K562 (cell line): ENCODE measurements around the gene THYN1.

ENCODE experiments used
- CBX5 ChIP-seq: IDR thresholded peaks from 2 replicates; pipeline ENCODE4 v1.6.1; 2014; ENCODE audit warnings: low read depth, borderline replicate concordance
- FOXM1 ChIP-seq, 2 experiments: fragments of 450-650 bp in 1 of 2; sonication (generic) in 1 of 2; formaldehyde crosslinking in 1 of 2; IDR thresholded peaks; 2 replicates each; pipeline versions ENCODE4 v1.6.1 to v1.9.0; 2017 to 2022; ENCODE audit warnings: low read depth in 2 of 2, mild to moderate bottlenecking in 2 of 2, missing genetic modification reagents in 1 of 2, moderate library complexity in 1 of 2
- HINFP ChIP-seq: fragments of 450-650 bp; conservative IDR thresholded peaks from 2 replicates; pipeline ENCODE4 v1.6.1; 2016; ENCODE audit warnings: missing genetic modification characterization, low read depth, mild to moderate bottlenecking, control low read depth, missing compliant biosample characterization
- MAX ChIP-seq: sonication (generic); formaldehyde crosslinking; IDR thresholded peaks from 2 replicates; pipeline ENCODE4 v1.9.0; 2022; ENCODE audit warnings: mild to moderate bottlenecking, missing genetic modification reagents
- SP1 ChIP-seq: sonication (generic); formaldehyde crosslinking; IDR thresholded peaks from 2 replicates; pipeline ENCODE4 v1.8.1; 2022; ENCODE audit warnings: mild to moderate bottlenecking, missing genetic modification reagents
- ZNF133 ChIP-seq: fragments of 250-450 bp; sonication (Bioruptor Pico); IDR thresholded peaks from 2 replicates; pipeline ENCODE4 v1.4.0; 2020; ENCODE audit warnings: mild to moderate bottlenecking
- ZNF239 ChIP-seq: fragments of 250-450 bp; sonication (Bioruptor Pico); IDR thresholded peaks from 2 replicates; pipeline ENCODE4 v1.4.0; 2020; ENCODE audit warnings: mild to moderate bottlenecking
- TF ChIP-seq, protein P1 (sequence below): IDR thresholded peaks from 2 replicates; pipeline ENCODE4 v1.6.1; 2014; ENCODE audit warnings: antibody characterized with exemption
- TF ChIP-seq, protein P2 (sequence below), 3 experiments: IDR thresholded peaks in 2 of 3; conservative IDR thresholded peaks in 1 of 3; 2 replicates each; pipeline ENCODE4 v1.5.1; 2011 to 2012; ENCODE audit warnings: low read length in 3 of 3, mild to moderate bottlenecking in 3 of 3, control low read depth in 2 of 3, improper control_type of control experiment in 1 of 3, inconsistent platforms in 1 of 3, low read depth in 1 of 3, mixed read lengths in 1 of 3, moderate library complexity in 1 of 3; ENCODE audit not compliant: insufficient read depth in 2 of 3
- TF ChIP-seq, protein P3 (sequence below): fragments of 250-450 bp; sonication (Bioruptor Pico); IDR thresholded peaks from 2 replicates; pipeline ENCODE4 v1.9.0; 2021; ENCODE audit warnings: mild to moderate bottlenecking

DNA sequence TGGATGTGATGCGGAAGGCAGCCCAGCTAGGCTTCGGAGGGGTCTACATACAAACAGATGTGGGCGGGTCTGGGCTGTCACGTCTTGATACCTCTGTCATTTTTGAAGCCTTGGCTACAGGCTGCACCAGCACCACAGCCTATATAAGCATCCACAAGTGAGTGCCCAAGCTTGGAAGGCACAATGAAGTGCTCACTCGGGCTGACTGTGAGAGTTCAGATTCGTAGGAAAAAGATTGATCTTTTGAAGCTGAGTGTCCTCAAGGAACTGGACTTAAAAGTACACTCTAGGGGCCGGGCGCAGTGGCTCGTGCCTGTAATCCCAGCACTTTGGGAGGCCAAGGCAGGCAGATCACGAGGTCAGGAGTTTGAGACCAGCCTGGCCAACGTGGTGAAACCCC lies 3.9 kb upstream of the THYN1 start:
- TF ChIP-seq SP1 (CRISPR knock-in tag) = no peak
- TF ChIP-seq, protein P1, sequence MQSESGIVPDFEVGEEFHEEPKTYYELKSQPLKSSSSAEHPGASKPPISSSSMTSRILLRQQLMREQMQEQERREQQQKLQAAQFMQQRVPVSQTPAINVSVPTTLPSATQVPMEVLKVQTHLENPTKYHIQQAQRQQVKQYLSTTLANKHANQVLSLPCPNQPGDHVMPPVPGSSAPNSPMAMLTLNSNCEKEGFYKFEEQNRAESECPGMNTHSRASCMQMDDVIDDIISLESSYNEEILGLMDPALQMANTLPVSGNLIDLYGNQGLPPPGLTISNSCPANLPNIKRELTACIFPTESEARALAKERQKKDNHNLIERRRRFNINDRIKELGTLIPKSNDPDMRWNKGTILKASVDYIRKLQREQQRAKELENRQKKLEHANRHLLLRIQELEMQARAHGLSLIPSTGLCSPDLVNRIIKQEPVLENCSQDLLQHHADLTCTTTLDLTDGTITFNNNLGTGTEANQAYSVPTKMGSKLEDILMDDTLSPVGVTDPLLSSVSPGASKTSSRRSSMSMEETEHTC = no peak
- TF ChIP-seq HINFP (tag) = no peak
- no peak for TF ChIP-seq FOXM1 (IDR thresholded peaks at IDR 0.05; ENCODE audit: low read depth)
- TF ChIP-seq FOXM1 (CRISPR knock-in tag; IDR thresholded peaks at IDR 0.05; ENCODE audit: low read depth) = no peak
- no peak for TF ChIP-seq MAX
- no peak for TF ChIP-seq ZNF133 (CRISPR knock-in tag)
- TF ChIP-seq, protein P2, sequence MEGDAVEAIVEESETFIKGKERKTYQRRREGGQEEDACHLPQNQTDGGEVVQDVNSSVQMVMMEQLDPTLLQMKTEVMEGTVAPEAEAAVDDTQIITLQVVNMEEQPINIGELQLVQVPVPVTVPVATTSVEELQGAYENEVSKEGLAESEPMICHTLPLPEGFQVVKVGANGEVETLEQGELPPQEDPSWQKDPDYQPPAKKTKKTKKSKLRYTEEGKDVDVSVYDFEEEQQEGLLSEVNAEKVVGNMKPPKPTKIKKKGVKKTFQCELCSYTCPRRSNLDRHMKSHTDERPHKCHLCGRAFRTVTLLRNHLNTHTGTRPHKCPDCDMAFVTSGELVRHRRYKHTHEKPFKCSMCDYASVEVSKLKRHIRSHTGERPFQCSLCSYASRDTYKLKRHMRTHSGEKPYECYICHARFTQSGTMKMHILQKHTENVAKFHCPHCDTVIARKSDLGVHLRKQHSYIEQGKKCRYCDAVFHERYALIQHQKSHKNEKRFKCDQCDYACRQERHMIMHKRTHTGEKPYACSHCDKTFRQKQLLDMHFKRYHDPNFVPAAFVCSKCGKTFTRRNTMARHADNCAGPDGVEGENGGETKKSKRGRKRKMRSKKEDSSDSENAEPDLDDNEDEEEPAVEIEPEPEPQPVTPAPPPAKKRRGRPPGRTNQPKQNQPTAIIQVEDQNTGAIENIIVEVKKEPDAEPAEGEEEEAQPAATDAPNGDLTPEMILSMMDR (IDR thresholded peaks at IDR 0.05 in 2 of 3, conservative IDR thresholded peaks at IDR 0.05 in 1 of 3; ENCODE audit: insufficient read depth in 2 of 3, low read depth in 1 of 3, low read length in 3 of 3) = no peak
- TF ChIP-seq ZNF239 (CRISPR knock-in tag) = no peak
- no peak for TF ChIP-seq CBX5
- TF ChIP-seq, protein P3, sequence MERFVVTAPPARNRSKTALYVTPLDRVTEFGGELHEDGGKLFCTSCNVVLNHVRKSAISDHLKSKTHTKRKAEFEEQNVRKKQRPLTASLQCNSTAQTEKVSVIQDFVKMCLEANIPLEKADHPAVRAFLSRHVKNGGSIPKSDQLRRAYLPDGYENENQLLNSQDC (CRISPR knock-in tag) = no peak
